B cell (primary cell): Measurements from ENCODE around the gene IFIT1B. TPM values are rescaled to one million over a fixed set of nuclear protein-coding genes. Genes with fewer than 3 reads are reported as not detected.

ENCODE experiments used
- ATAC-seq: fragments of 200-7000 bp; cut with Tn5 transposase; one replicate; pipeline ENCODE4 v1.10.0; 2021; ENCODE audit warnings: low read depth, mild to moderate bottlenecking, moderate number of reproducible peaks, moderate library complexity
- CTCF ChIA-PET: fragments of 350-600 bp; sonication (Branson Sonifier 250); formaldehyde crosslinking; loops from one replicate; lab custom pipeline; 2021; ENCODE audit warnings: antibody characterized with exemption, inconsistent platforms; lab: Charles Lee
- POLR2A ChIA-PET: fragments of 350-600 bp; sonication (Branson Sonifier 250); formaldehyde crosslinking; loops from one replicate; lab custom pipeline; 2021; ENCODE audit warnings: antibody characterized with exemption; lab: Charles Lee
- DNase-seq: peaks from one replicate; pipeline ENCODE4 v3.0.0; 2013
- H2AFZ ChIP-seq: 2 replicates; pipeline ENCODE4 v1.6.1; 2012; ENCODE audit warnings: mild to moderate bottlenecking, low read depth, low read length; ENCODE audit not compliant: insufficient read depth, poor library complexity, severe bottlenecking
- H3K27ac ChIP-seq, 2 donors: 1 replicate in 1 of 2; 2 replicates in 1 of 2; pipeline ENCODE4 v1.5.1; 2012 to 2013; ENCODE audit warnings: low read length in 2 of 2, mild to moderate bottlenecking in 2 of 2, moderate library complexity in 1 of 2
- H3K27me3 ChIP-seq, 4 experiments: fragments of 200-600 bp in 1 of 4; sonication (generic) in 1 of 4; replicated peaks in 1 of 4; 1 replicate in 2 of 4; 2 replicates in 2 of 4; pipeline versions ENCODE4 v1.6.1 to v1.7.0; 2013 to 2016; ENCODE audit warnings: low read length in 3 of 4, mild to moderate bottlenecking in 2 of 4, mixed read lengths in 1 of 4, moderate library complexity in 1 of 4; ENCODE audit not compliant: insufficient read depth in 4 of 4, control insufficient read depth in 3 of 4; ENCODE audit errors: control extremely low read depth in 1 of 4
- H3K36me3 ChIP-seq, 2 experiments: replicated peaks in 1 of 2; 1 replicate in 1 of 2; 2 replicates in 1 of 2; pipeline versions ENCODE4 v1.6.1 to v1.7.1; 2013; ENCODE audit warnings: low read length in 1 of 2; ENCODE audit not compliant: insufficient read depth in 2 of 2, control insufficient read depth in 1 of 2; ENCODE audit errors: control extremely low read depth in 1 of 2, extremely low read depth in 1 of 2
- H3K4me1 ChIP-seq, 2 donors: fragments of 200-600 bp in 1 of 2; sonication (generic) in 1 of 2; 1 replicate in 1 of 2; 2 replicates in 1 of 2; pipeline versions ENCODE4 v1.5.1 to v1.6.1; 2013 to 2017; ENCODE audit warnings: low read length in 2 of 2; ENCODE audit not compliant: control insufficient read depth in 2 of 2, insufficient read depth in 2 of 2
- H3K4me2 ChIP-seq: replicated peaks from 2 replicates; pipeline ENCODE3; 2012; ENCODE audit warnings: mild to moderate bottlenecking, low read depth, low read length; ENCODE audit not compliant: poor library complexity, severe bottlenecking
- H3K4me3 ChIP-seq, 5 experiments: fragments of 200-600 bp in 1 of 5; sonication (generic) in 1 of 5; 1 replicate in 3 of 5; 2 replicates in 2 of 5; pipeline versions ENCODE4 v1.5.1 to v1.7.0; 2011 to 2016; ENCODE audit warnings: low read length in 4 of 5, mild to moderate bottlenecking in 4 of 5, low read depth in 2 of 5, control low read depth in 1 of 5, moderate library complexity in 1 of 5; ENCODE audit not compliant: insufficient read depth in 1 of 5; ENCODE audit errors: control extremely low read depth in 1 of 5, extremely low read depth in 1 of 5
- H3K79me2 ChIP-seq: fragments of 200-600 bp; sonication (generic); one replicate; pipeline ENCODE4 v1.6.0; 2016; ENCODE audit warnings: low read length; ENCODE audit not compliant: control insufficient read depth, insufficient read depth
- H3K9ac ChIP-seq: fragments of 200-600 bp; sonication (generic); 2 replicates; pipeline ENCODE4 v1.6.1; 2017; ENCODE audit warnings: mild to moderate bottlenecking, low read length, moderate library complexity
- H3K9me3 ChIP-seq, 3 donors: one replicate each; pipeline versions ENCODE4 v1.6.1 to v1.7.1; 2013; ENCODE audit warnings: low read length in 2 of 3; ENCODE audit not compliant: control insufficient read depth in 2 of 3, insufficient read depth in 1 of 3; ENCODE audit errors: control extremely low read depth in 1 of 3
- H4K20me1 ChIP-seq: 2 replicates; pipeline ENCODE4 v1.6.0; 2012; ENCODE audit warnings: mild to moderate bottlenecking, low read length; ENCODE audit not compliant: insufficient read depth, control insufficient read depth, poor library complexity, severe bottlenecking
- H3K27ac Mint-ChIP-seq: one replicate; pipeline ENCODE4 v1.8.0; 2021; ENCODE audit warnings: mixed read lengths
- H3K27me3 Mint-ChIP-seq: one replicate; pipeline ENCODE4 v1.8.0; 2021; ENCODE audit warnings: mixed read lengths
- H3K4me1 Mint-ChIP-seq: one replicate; pipeline ENCODE4 v1.8.0; 2021; ENCODE audit warnings: mixed read lengths
- H3K4me3 Mint-ChIP-seq: one replicate; pipeline ENCODE4 v1.8.0; 2021; ENCODE audit warnings: mixed read lengths
- H3K9me3 Mint-ChIP-seq: one replicate; pipeline ENCODE4 v1.8.0; 2022; ENCODE audit warnings: mixed read lengths; ENCODE audit not compliant: insufficient read depth
- CTCF ChIP-seq: fragments of 200-600 bp; IDR thresholded peaks from one replicate; pipeline ENCODE4 v1.8.0; 2022; ENCODE audit warnings: antibody characterized with exemption, mild to moderate bottlenecking
- EZH2 ChIP-seq: IDR thresholded peaks from 2 replicates; pipeline ENCODE4 v1.6.1; 2012; ENCODE audit warnings: borderline replicate concordance, low read depth, mild to moderate bottlenecking, moderate library complexity, low read length; ENCODE audit not compliant: insufficient read depth, poor library complexity, severe bottlenecking
- intact Hi-C: fragments of 100-400 bp; cut with micrococcal nuclease; formaldehyde crosslinking; loops from one replicate; pipeline ENCODE4 v1.10.0; 2022
- polyA plus RNA-seq: library from polyadenylated mRNA; depleted of rRNA; stranded (reverse); fragments of >200 nt; gene quantifications from 2 replicates; pipeline ENCODE4 v1.2.3, GENCODE V29; 2012
- total RNA-seq, 2 donors: library from RNA; stranded (reverse); fragments of 120-200 nt in 1 of 2; gene quantifications; 1 replicate in 1 of 2; 2 replicates in 1 of 2; pipeline versions ENCODE4 v1.2.3 to v1.2.4, GENCODE V29; 2013 to 2022

Gene IFIT1B
- total and polyA plus RNA-seq, 2 donors (not counting 1 experiment from before 2014, with no cell fraction given) = not detected

- no peaks in the 10 kb centered on the region for H3K4me1 Mint-ChIP-seq
- H3K9me3 Mint-ChIP-seq = no peaks in the 10 kb centered on the region
- no peaks in the 10 kb centered on the region for H3K36me3 ChIP-seq
- H3K27ac ChIP-seq = no peak overlapping the region
- H3K4me1 ChIP-seq = no peaks in the 10 kb centered on the region
- H3K9me3 ChIP-seq = no peaks in the 10 kb centered on the region
- H3K4me2 ChIP-seq = no peak overlapping the region
- H2AFZ ChIP-seq = no peak overlapping the region
- POLR2A ChIA-PET = no interaction called here
- no peak overlapping the region for H3K27ac Mint-ChIP-seq
- DNase-seq = no peak
- no peaks in the 10 kb centered on the region for H3K27me3 ChIP-seq
- peaks cover 3% of the 10 kb centered on the region for H3K27me3 Mint-ChIP-seq
- no peak overlapping the region for H3K9ac ChIP-seq
- H4K20me1 ChIP-seq = no peaks in the 10 kb centered on the region
- H3K4me3 ChIP-seq = no peak overlapping the region
- CTCF ChIA-PET = interaction anchor here (1.4 kb wide), 1 partner anchor 188 kb away, joined by 3 read pairs; no protein-coding TSS in a partner anchor
- H3K79me2 ChIP-seq = no peaks in the 10 kb centered on the region
- no peak overlapping the region for H3K4me3 Mint-ChIP-seq
- TF ChIP-seq EZH2 (no peak), CTCF (no peak)
- intact Hi-C loops = no loop called here
- ATAC-seq = no peak
Observed at GRCh38 chr10:89374713-89375141, 3.1 kb upstream of the IFIT1B start.

- intact Hi-C loops = no loop called here
- H3K4me3 ChIP-seq = no peak overlapping the region
- DNase-seq = no peak
- no peak overlapping the region for H3K4me3 Mint-ChIP-seq
- H3K79me2 ChIP-seq = no peaks in the 10 kb centered on the region
- H3K9me3 ChIP-seq = no peaks in the 10 kb centered on the region
- no peaks in the 10 kb centered on the region for H3K27me3 ChIP-seq
- no peaks in the 10 kb centered on the region for H3K9me3 Mint-ChIP-seq
- H3K36me3 ChIP-seq = no peaks in the 10 kb centered on the region
- H3K27me3 Mint-ChIP-seq = peaks cover 3% of the 10 kb centered on the region
- ChIA-PET CTCF (no interaction called here), POLR2A (no interaction called here)
- H3K4me1 Mint-ChIP-seq = peaks cover 4% of the 10 kb centered on the region
- H3K9ac ChIP-seq = no peak overlapping the region
- peaks cover under 1% of the 10 kb centered on the region in 2 donors for H3K4me1 ChIP-seq
- H4K20me1 ChIP-seq = no peaks in the 10 kb centered on the region
- ATAC-seq = no peak
- no peak for TF ChIP-seq EZH2
- no peak for TF ChIP-seq CTCF
- H2AFZ ChIP-seq = no peak overlapping the region
- no peak overlapping the region for H3K4me2 ChIP-seq
- H3K27ac ChIP-seq = no peak overlapping the region
- H3K27ac Mint-ChIP-seq = no peak overlapping the region
Observed at GRCh38 chr10:89379103-89379502, 1.2 kb downstream of the IFIT1B start.
